Transverse colon (tissue), 4 donors: ENCODE results near the gene VTI1A. TPM values are rescaled to one million over a fixed set of nuclear protein-coding genes. Genes with fewer than 3 reads are reported as not detected.

ENCODE experiments used
- DNase-seq: peaks from one replicate; pipeline ENCODE4 v3.0.0-alpha.2; 2019
- H3K27ac ChIP-seq, 4 donors: fragments of 200-600 bp; sonication (generic); 2 replicates each; pipeline ENCODE4 v1.5.1; 2016 to 2018; ENCODE audit warnings: inconsistent platforms in 4 of 4
- H3K27me3 ChIP-seq: fragments of 200-600 bp; sonication (generic); 2 replicates; pipeline ENCODE4 v1.5.1; 2017; ENCODE audit warnings: inconsistent platforms
- H3K36me3 ChIP-seq, 4 donors: fragments of 200-600 bp; sonication (generic); 2 replicates each; pipeline ENCODE4 v1.5.1; 2017 to 2019; ENCODE audit warnings: inconsistent platforms in 4 of 4
- H3K4me1 ChIP-seq, 4 donors: fragments of 200-600 bp; sonication (generic); 2 replicates each; pipeline ENCODE4 v1.5.1; 2017 to 2020; ENCODE audit warnings: inconsistent platforms in 4 of 4
- H3K4me3 ChIP-seq, 4 donors: fragments of 200-600 bp; sonication (generic); 1 replicate in 1 of 4; 2 replicates in 3 of 4; pipeline versions ENCODE4 v1.5.1 to v1.6.1; 2017 to 2019; ENCODE audit warnings: inconsistent platforms in 4 of 4
- H3K9me3 ChIP-seq, 2 donors: fragments of 200-600 bp; sonication (generic); 2 replicates each; pipeline ENCODE4 v1.5.1; 2017 to 2019; ENCODE audit warnings: inconsistent platforms in 2 of 2
- CTCF ChIP-seq, 5 experiments: fragments of 200-600 bp in 3 of 5; fragments of 450-650 bp in 2 of 5; sonication (generic) in 3 of 5; IDR thresholded peaks; 1 replicate in 2 of 5; 2 replicates in 3 of 5; pipeline ENCODE4 v1.5.1; 2016 to 2017; ENCODE audit warnings: antibody characterized with exemption in 5 of 5, inconsistent platforms in 3 of 5, mild to moderate bottlenecking in 2 of 5, moderate library complexity in 1 of 5
- EP300 ChIP-seq: sonication (generic); formaldehyde crosslinking; IDR thresholded peaks from one replicate; pipeline ENCODE4 v1.6.1; 2017; ENCODE audit warnings: antibody characterized with exemption, low read depth
- POLR2A ChIP-seq: fragments of 450-650 bp; IDR thresholded peaks from one replicate; pipeline ENCODE4 v1.6.1; 2016; ENCODE audit warnings: antibody characterized with exemption, mild to moderate bottlenecking, moderate library complexity
- POLR2AphosphoS5 ChIP-seq, 3 donors: sonication (generic); formaldehyde crosslinking; IDR thresholded peaks; one replicate each; pipeline ENCODE4 v1.6.1; 2016; ENCODE audit warnings: antibody characterized with exemption in 3 of 3
- WGBS, 2 donors: methylation state at CpG; one replicate each; pipeline ENCODE4 v1.1.5; 2018; ENCODE audit warnings: low coverage in 1 of 2; 5-methylcytosine and 5-hydroxymethylcytosine counted together
- in situ Hi-C, 4 donors: fragments of 200-750 bp; cut with MboI; loops; one replicate each; pipeline versions ENCODE4 v1.15.0 to v1.15.1; 2017; ENCODE audit warnings: low sequenced_read_pairs in 3 of 4, low pct_ligation_motif_present in 1 of 4, low pct_unique_long_range_greater_than_20kb in 1 of 4
- intact Hi-C: fragments of 100-400 bp; cut with DNase I; formaldehyde crosslinking; loops from one replicate; pipeline ENCODE4 v1.15.1; 2023; ENCODE audit warnings: low total_unique reads
- total RNA-seq, 4 donors: library from RNA; depleted of rRNA; stranded (reverse); fragments of >200 nt; gene quantifications; one replicate each; pipeline ENCODE4 v1.1.0, GENCODE V29; 2016

Gene VTI1A
- total RNA-seq, 4 donors from 2014 or later = 65.8 to 211 (median 149) TPM

GRCh38 chr10:112639298-112639697 is 192.3 kb downstream of the VTI1A start:
- in situ Hi-C loops = no loop called here
- Histone ChIP-seq H3K4me3 (no peak overlapping the region), H3K36me3 (no peaks in the 10 kb centered on the region), H3K9me3 (no peaks in the 10 kb centered on the region), H3K27me3 (no peaks in the 10 kb centered on the region), H3K27ac (no peak overlapping the region), H3K4me1 (peaks cover 0 to 15% (median 6%) of the 10 kb centered on the region in 4 donors)
- no peak for DNase-seq
- intact Hi-C loops = no loop called here
- TF ChIP-seq POLR2AphosphoS5 (IDR thresholded peaks at IDR 0.05) (no peak), POLR2A (no peak), EP300 (no peak), CTCF (IDR thresholded peaks at IDR 0.05) (no peak)
- 91 to 93% methylated on average over 1 of the region's 1 CpG for WGBS, 2 donors

GRCh38 chr10:112640638-112641037 is 193.6 kb downstream of the VTI1A start:
- Histone ChIP-seq H3K4me3 (no peak overlapping the region), H3K36me3 (no peaks in the 10 kb centered on the region), H3K9me3 (no peaks in the 10 kb centered on the region), H3K27ac (no peak overlapping the region), H3K4me1 (peaks cover 0 to 15% (median 6%) of the 10 kb centered on the region in 4 donors), H3K27me3 (no peaks in the 10 kb centered on the region)
- TF ChIP-seq CTCF (IDR thresholded peaks at IDR 0.05) = no peak
- TF ChIP-seq EP300 = no peak
- in situ Hi-C loops (no loop called here), intact Hi-C loops (no loop called here)
- DNase-seq = no peak
- 79 to 87% methylated on average over 3 of the region's 3 CpGs for WGBS, 2 donors

GRCh38 chr10:112643600-112644264 is 196.7 kb downstream of the VTI1A start:
- WGBS, 2 donors = 80 to 89% methylated on average over 7 of the region's 7 CpGs
- TF ChIP-seq POLR2AphosphoS5 (IDR thresholded peaks at IDR 0.05) (no peak), POLR2A (no peak), EP300 (no peak), CTCF (IDR thresholded peaks at IDR 0.05) (no peak)
- intact Hi-C loops = no loop called here

GRCh38 chr10:112644265-112644645 is 197.2 kb downstream of the VTI1A start:
- Histone ChIP-seq H3K36me3 (no peaks in the 10 kb centered on the region), H3K27me3 (no peaks in the 10 kb centered on the region), H3K27ac (no peak overlapping the region), H3K9me3 (no peaks in the 10 kb centered on the region), H3K4me3 (no peak overlapping the region), H3K4me1 (no peaks in the 10 kb centered on the region)
- DNase-seq = no peak
- 82 to 91% methylated on average over 2 of the region's 2 CpGs for WGBS, 2 donors
- intact Hi-C loops (no loop called here), in situ Hi-C loops (no loop called here)
- no peak for TF ChIP-seq EP300
- no peak for TF ChIP-seq CTCF (IDR thresholded peaks at IDR 0.05)

More at GRCh38 chr10:112643600-112644264, 196.7 kb downstream of the VTI1A start:
- Histone ChIP-seq H3K36me3 (no peaks in the 10 kb centered on the region), H3K4me3 (no peak overlapping the region), H3K4me1 (no peaks in the 10 kb centered on the region), H3K9me3 (no peaks in the 10 kb centered on the region), H3K27me3 (no peaks in the 10 kb centered on the region), H3K27ac (no peak overlapping the region)
- in situ Hi-C loops = no loop called here
- DNase-seq = no peak
